Small intestine (tissue), 7 donors: Measurements from ENCODE around the gene CHI3L1. TPM values are rescaled to one million over a fixed set of nuclear protein-coding genes. Genes with fewer than 3 reads are reported as not detected.

Experiments used
- DNase-seq, 2 donors: peaks; one replicate each; pipeline versions ENCODE4 v3.0.0 to v3.0.0-alpha.2; 2013
- FAIRE-seq: peaks from 2 replicates; lab custom pipeline; 2012; peaks lifted over from hg19 to GRCh38; lab: Jason Lieb, UNC
- H3K27ac ChIP-seq, 3 donors: one replicate each; pipeline ENCODE4 v1.5.1; 2013; ENCODE audit warnings: low read length in 2 of 3, mild to moderate bottlenecking in 2 of 3, control low read depth in 1 of 3, inconsistent platforms in 1 of 3, low read depth in 1 of 3, moderate library complexity in 1 of 3
- H3K27me3 ChIP-seq, 3 donors: one replicate each; pipeline ENCODE4 v1.6.1; 2013; ENCODE audit warnings: low read length in 3 of 3, inconsistent platforms in 1 of 3; ENCODE audit not compliant: control insufficient read depth in 3 of 3, insufficient read depth in 3 of 3
- H3K36me3 ChIP-seq, 3 donors: one replicate each; pipeline ENCODE4 v1.6.1; 2013; ENCODE audit warnings: low read length in 3 of 3, inconsistent platforms in 1 of 3, low read depth in 1 of 3, mild to moderate bottlenecking in 1 of 3, moderate library complexity in 1 of 3; ENCODE audit not compliant: control insufficient read depth in 3 of 3, insufficient read depth in 2 of 3
- H3K4me1 ChIP-seq, 3 donors: one replicate each; pipeline ENCODE4 v1.6.1; 2013; ENCODE audit warnings: low read length in 2 of 3, inconsistent platforms in 1 of 3, low read depth in 1 of 3, mild to moderate bottlenecking in 1 of 3, moderate library complexity in 1 of 3; ENCODE audit not compliant: control insufficient read depth in 3 of 3, insufficient read depth in 2 of 3
- H3K4me3 ChIP-seq, 3 donors: one replicate each; pipeline ENCODE4 v1.5.1; 2013; ENCODE audit warnings: low read length in 3 of 3, control low read depth in 1 of 3, inconsistent platforms in 1 of 3, low read depth in 1 of 3, mild to moderate bottlenecking in 1 of 3, moderate library complexity in 1 of 3
- H3K9me3 ChIP-seq, 2 donors: one replicate each; pipeline ENCODE4 v1.6.1; 2013; ENCODE audit warnings: low read depth in 1 of 2, low read length in 1 of 2; ENCODE audit not compliant: control insufficient read depth in 2 of 2, insufficient read depth in 1 of 2
- WGBS, 3 donors: extraction: QIAGEN DNeasy Blood & Tissue Kit; methylation state at CpG; one replicate each; pipeline ENCODE4 v1.1.7; 2013; 5-methylcytosine and 5-hydroxymethylcytosine counted together
- polyA plus RNA-seq, 4 donors: library from polyadenylated mRNA; stranded (reverse) in 3 of 4; unstranded in 1 of 4; fragments of 200-250 nt in 3 of 4; fragments of 120-200 nt in 1 of 4; gene quantifications; one replicate each; pipeline versions ENCODE4 v1.2.1 to v1.2.3, GENCODE V29; 2013
- donor health status: healthy with polysubstance abuse.
- donor health status: control.
- donor health status: control.
- donor health status: Bipolar disorder and iron deficiency.
- donor health status: healthy.

Gene CHI3L1
- polyA plus RNA-seq, 4 donors: 0.16 to 1.6 (median 0.90) TPM

GRCh38 chr1:203176273-203177035 is 10.1 kb downstream of the CHI3L1 start:
- Histone ChIP-seq H3K4me3 (no peak overlapping the region), H3K9me3 (no peaks in the 10 kb centered on the region), H3K36me3 (no peaks in the 10 kb centered on the region), H3K4me1 (no peaks in the 10 kb centered on the region), H3K27me3 (peaks cover 0 to 2% (median 0%) of the 10 kb centered on the region in 3 donors), H3K27ac (no peak overlapping the region)
- 88 to 93% (median 89%) methylated on average over 9 of the region's 9 CpGs for WGBS, 3 donors
- FAIRE-seq: no peak
- no peak for DNase-seq

- H3K4me3 ChIP-seq: no peak overlapping the region
- no peak for DNase-seq
- peaks cover 0 to 2% (median 0%) of the 10 kb centered on the region in 3 donors for H3K27me3 ChIP-seq
- no peaks in the 10 kb centered on the region for H3K4me1 ChIP-seq
- no peaks in the 10 kb centered on the region for H3K9me3 ChIP-seq
- 65 to 68% (median 67%) methylated on average over 9 of the region's 9 CpGs for WGBS, 3 donors
- no peaks in the 10 kb centered on the region for H3K36me3 ChIP-seq
- no peak overlapping the region for H3K27ac ChIP-seq
- FAIRE-seq: no peak
Observed at GRCh38 chr1:203175827-203176241, 10.7 kb downstream of the CHI3L1 start.

GRCh38 chr1:203175237-203175826 is 11.2 kb downstream of the CHI3L1 start, which contains the start of gene MYBPH:
Gene MYBPH (minus strand): TSS chr1:203175826. CDS start chr1:203175755, 71 bp downstream.
- Histone ChIP-seq H3K27ac (no peak within 1 kb of the TSS), H3K4me1 (no peaks in the 10 kb centered on the region), H3K36me3 (no peaks in the 10 kb centered on the region), H3K27me3 (peaks cover 0 to 2% (median 0%) of the 10 kb centered on the region in 3 donors), H3K4me3 (no peak within 1 kb of the TSS), H3K9me3 (no peaks in the 10 kb centered on the region)
- FAIRE-seq: no peak
- WGBS, 3 donors: 62 to 76% (median 65%) methylated on average over 5 of the region's 5 CpGs
- DNase-seq: no peak

- Histone ChIP-seq H3K27ac (no peak overlapping the region), H3K4me1 (no peaks in the 10 kb centered on the region), H3K27me3 (peaks cover 0 to 2% (median 0%) of the 10 kb centered on the region in 3 donors), H3K9me3 (no peaks in the 10 kb centered on the region), H3K36me3 (no peaks in the 10 kb centered on the region), H3K4me3 (no peak overlapping the region)
- WGBS, 3 donors: 87 to 92% (median 92%) methylated on average over 12 of the region's 12 CpGs
- DNase-seq (no peak), FAIRE-seq (no peak)
Observed at GRCh38 chr1:203174324-203174985, 12.0 kb downstream of the CHI3L1 start.

- H3K27me3 ChIP-seq: peaks cover 0 to 2% (median 0%) of the 10 kb centered on the region in 3 donors
- no peak for DNase-seq
- no peak overlapping the region for H3K4me3 ChIP-seq
- H3K36me3 ChIP-seq: no peaks in the 10 kb centered on the region
- no peak overlapping the region for H3K27ac ChIP-seq
- no peaks in the 10 kb centered on the region for H3K4me1 ChIP-seq
- no peak for FAIRE-seq
- H3K9me3 ChIP-seq: no peaks in the 10 kb centered on the region
- WGBS, 3 donors: 62 to 76% (median 66%) methylated on average over 5 of the region's 5 CpGs
Observed at GRCh38 chr1:203173566-203173965, 12.9 kb downstream of the CHI3L1 start.

- FAIRE-seq (no peak), DNase-seq (no peak)
- Histone ChIP-seq H3K9me3 (no peaks in the 10 kb centered on the region), H3K27ac (no peak overlapping the region), H3K4me1 (no peaks in the 10 kb centered on the region), H3K4me3 (no peak overlapping the region), H3K36me3 (no peaks in the 10 kb centered on the region), H3K27me3 (peaks cover 0 to 2% (median 0%) of the 10 kb centered on the region in 3 donors)
- WGBS, 3 donors: 73 to 83% (median 83%) methylated on average over 2 of the region's 2 CpGs
Observed at GRCh38 chr1:203173011-203173555, 13.4 kb downstream of the CHI3L1 start.

GRCh38 chr1:203172184-203173010 is 14.1 kb downstream of the CHI3L1 start:
- no peak for FAIRE-seq
- H3K9me3 ChIP-seq: no peaks in the 10 kb centered on the region
- 48 to 59% (median 53%) methylated on average over 8 of the region's 8 CpGs for WGBS, 3 donors

More at GRCh38 chr1:203172184-203173010, 14.1 kb downstream of the CHI3L1 start:
- DNase-seq: peak; percentile 53 to 62
- Histone ChIP-seq H3K27me3 (peaks cover 0 to 2% (median 0%) of the 10 kb centered on the region in 3 donors), H3K27ac (no peak overlapping the region), H3K4me1 (no peaks in the 10 kb centered on the region), H3K4me3 (no peak overlapping the region), H3K36me3 (no peaks in the 10 kb centered on the region)
